CMK (cell line): ENCODE measurements around the gene SORCS1.

ENCODE experiments used
- DNase-seq: peaks from one replicate; pipeline ENCODE4 v3.0.0-alpha.2; 2010; ENCODE audit warnings: low read depth

SORCS1 gene

DNA sequence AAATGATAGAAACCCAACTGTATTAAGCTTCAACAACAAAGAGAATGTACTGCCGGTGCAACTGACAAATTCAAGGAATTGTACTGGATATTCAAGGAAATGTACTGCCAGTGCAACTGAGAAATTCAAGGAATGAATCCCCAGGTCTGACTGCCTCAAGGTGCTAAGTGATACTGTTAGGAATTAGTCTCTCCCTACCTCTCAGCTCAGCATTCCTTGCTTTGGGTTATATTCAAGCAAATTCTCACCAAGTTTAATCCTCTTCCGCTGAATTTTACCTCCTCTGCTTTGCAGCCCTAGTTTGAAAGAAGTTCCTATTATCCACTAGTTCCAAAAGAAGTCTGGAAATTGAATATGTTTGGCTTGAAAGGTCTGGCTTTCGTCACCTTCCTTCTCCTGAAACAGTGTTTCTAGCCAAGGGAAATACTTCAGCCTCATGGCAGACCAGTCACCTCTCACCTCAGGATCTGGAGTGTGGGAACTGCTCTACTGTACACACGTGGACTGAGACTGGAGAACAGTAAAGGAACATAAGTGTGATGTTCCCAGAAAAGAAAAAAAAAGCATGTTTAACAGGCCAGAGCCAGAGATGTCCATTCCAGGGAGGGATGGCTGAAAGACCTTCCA lies 60.4 kb downstream of the SORCS1 start:
- no peak for DNase-seq

DNA sequence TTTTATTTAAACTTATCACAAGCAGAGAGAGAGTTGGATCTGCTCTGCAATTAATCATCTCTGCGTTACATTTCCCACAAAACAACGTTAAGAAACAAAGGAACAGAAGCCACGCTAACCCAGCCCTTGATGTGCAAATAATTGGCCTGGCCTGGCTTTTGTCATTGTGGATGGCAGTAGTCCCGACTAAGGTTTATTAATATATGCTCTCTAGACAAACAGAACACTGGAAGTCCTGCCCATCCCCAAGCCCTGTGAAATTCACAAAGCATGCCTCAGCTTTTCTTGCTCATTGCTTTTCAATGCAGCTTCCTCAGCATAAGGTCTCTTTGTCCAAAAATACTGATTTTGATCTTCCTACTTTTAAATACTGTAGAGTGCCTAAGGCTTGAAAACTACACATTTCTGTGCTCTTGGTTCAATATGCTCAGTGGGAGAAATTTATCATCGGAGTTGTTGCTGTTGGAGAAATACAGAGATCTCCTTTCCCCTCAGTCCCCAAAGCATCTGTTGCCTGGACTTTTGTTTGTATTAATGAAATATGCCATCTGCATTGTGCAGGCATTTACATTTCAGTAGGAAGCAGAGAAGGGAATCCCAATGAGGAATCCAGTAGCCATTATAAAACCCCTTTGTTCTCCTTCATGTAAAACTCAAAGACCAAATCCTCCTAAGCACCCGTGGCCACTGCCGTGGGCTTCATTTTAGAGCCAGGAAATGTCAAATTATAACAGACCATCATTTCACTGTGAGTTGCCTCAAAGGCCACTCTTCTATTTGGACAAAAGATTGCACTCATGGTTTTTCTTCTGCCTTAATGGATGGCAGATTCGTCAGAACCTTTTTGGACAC lies 61.1 kb downstream of the SORCS1 start:
- DNase-seq: no peak

DNA sequence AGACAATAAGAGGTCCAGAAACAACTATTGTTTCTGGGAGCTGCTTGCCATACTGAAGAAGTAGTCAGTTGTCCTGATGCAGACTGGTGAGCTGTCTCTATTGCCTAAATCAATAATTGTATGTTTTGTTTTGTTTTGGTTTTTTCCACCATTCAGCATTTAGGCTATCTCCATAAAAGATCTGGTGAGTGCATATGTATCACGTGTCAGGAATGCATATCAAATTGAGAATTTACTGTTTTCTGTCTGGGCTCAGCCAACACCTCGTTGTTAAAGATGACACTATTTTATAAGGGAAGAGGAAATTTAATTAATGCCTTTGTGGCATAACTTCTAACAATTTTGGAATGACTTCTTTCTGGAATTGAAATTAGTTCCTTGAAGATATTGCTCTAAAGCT lies 66.2 kb downstream of the SORCS1 start:
- no peak for DNase-seq

DNA sequence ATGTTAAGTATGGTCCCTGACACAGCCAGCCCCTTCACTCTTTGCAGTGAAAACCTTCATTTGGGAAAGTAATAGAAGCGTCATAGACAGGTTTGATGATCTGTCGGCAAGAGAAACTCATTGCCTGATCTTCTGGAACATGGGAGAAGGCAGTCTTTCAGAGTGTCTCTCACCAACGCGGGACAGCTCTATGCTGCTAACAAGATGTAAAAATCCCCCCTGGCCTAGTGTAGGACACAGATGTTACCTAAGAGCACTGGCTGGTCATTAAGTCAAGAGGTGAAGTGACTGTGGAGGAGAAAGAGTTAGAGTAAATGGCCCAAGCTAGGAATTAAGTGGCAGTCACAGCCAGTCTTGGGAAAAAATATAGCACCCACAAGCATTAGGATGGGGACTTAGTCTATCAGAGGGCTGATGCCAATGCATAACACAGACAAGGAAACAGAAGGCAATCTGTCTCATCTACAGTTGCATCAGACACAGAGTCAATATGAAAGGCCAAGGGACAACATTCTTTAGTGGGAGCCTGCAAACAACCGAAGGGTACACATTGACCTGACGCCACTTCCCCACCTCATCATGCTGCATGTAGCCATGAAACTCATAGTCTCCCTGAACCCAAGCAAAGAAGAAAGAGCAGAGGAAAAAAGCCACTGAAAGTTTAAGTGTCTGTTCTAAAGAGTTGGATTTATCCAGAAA lies 69.5 kb downstream of the SORCS1 start:
- no peak for DNase-seq

DNA sequence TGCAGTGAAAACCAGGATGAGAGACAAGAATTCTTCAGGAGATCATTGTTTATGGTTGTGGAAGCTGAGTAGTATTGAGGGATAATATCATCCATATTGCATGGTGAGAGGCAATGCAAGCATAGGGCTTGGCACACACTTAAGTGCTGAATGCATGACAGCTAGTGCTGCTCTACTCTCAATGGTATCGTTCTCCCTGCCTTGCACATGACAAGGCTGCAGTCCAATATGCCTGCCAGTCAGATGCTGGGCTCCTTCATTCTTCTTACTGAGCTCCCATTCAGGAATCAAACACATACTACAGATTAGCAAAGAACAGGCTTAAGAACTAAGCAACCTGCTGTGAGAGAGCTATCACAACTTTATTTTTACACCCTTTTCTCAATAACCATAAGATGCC lies 72.2 kb downstream of the SORCS1 start:
- DNase-seq: no peak

DNA sequence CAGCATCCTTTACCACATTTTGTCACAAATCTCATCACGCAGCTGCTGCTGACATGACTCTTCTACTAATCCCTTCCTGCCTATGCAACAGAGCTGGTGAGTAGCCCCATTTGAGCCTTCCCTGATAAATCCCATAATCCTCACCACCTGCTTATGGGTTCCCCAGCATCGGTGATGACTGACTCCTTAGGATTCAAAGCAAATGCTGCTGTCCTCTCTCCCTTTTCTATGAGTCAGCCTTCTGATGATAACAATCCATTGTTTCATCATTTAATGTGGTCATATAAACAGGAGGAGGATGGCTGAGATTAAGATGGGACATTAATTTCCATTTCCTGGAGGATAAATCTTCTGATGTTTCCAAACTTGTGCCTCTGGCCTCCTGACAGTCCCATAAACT lies 73.4 kb downstream of the SORCS1 start:
- no peak for DNase-seq

DNA sequence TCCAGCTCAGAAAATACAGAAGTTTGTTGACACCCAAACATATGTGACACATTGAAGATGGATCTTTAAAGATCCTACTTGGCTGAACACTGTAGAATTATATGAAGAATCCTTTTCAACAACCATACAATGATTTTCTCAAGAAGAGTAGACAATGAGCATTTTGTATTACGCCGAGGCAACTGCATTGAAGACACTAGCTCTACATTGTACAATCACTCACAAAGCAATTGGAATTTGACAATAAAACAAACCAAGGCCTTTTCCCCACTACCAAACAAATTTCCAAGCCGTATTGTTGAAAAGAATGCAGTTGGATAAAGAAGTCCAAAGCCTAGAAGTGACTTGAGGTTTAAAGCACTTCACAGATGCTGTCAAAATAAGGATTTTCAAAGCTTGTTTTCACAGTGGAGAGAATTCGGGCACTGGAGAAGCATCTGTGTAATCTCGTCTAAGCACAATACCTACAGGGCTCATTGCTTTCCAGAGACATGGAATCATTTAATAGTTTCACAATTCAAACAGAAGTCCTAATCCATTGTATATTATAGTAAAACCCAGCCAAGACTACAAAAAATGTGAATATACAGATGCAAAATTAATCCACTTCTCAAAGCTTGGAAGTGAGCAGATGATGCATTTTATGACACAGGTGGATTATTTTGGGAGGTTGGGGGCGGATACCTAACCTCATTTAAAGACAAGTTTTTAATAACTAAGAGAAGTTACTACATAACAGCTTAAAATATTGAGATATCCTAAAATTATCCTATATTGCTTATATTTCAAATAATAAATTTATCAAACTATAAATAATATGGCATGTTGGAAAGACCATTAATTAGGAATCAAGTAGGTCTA lies 78.6 kb downstream of the SORCS1 start:
- no peak for DNase-seq

DNA sequence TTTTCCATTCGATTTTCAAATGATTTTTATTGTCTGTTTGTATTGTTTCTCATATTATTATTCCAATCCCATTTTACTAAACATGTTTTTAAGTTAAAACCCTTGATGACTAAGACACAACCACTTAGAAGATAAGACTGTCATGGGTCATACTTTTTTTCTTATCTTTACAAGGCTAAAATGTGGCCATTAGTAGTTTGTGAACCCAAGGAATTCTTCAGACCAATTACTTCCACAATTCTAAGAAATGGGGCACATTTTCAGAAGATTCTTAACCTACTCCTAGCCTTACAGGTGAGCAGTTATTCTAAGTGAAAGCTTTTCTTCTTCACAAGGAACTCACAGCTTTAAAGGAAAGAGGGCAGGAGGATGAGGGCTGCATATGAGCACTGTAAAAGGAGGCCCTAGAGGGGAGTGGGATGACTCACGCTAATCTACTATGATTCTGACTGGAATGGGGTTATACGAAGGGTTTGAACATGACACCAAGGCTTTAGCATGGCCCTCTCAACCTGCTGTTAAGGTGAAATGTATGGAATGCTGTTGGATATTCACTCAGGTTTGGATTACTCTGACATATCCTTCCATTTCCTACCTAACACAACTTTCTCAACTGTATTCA lies 81.0 kb downstream of the SORCS1 start:
- no peak for DNase-seq

DNA sequence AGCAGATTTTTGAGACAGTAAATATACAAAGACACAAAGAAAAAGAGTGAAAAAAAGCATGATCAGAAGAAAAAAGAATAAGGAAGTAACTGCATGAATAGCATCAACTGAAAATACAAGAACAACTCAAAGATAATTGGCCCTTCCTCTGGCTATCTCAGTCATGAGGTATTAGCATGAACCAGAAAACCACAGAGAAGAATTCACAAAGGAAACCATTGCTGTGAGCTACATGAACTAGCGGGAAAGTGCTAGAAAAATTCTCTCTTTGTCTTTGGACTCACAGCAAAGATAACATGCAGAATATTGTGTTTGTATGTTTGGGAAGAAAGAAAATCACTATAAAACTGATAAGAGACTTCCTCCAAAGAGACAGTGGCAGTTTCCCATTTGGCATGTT lies 82.9 kb downstream of the SORCS1 start:
- DNase-seq: no peak

DNA sequence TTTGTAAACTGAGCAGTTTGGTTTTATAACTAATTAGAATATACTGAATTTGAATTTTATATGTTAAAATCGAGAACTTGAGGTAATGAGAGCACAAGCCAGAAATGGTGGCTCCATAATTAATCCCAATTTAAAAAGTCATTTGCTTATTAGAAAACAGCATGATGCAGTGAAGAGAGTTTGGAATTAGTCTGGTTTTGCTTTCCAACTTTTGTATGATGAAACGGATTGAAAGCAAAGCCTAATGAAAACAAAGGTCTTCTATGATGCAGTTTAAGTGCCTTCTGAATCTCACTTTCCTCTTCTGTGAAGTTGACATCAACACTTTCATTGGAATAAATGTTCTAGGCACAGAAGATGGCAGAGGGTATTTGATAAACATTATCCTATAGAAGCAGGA lies 89.4 kb downstream of the SORCS1 start:
- DNase-seq: no peak

DNA sequence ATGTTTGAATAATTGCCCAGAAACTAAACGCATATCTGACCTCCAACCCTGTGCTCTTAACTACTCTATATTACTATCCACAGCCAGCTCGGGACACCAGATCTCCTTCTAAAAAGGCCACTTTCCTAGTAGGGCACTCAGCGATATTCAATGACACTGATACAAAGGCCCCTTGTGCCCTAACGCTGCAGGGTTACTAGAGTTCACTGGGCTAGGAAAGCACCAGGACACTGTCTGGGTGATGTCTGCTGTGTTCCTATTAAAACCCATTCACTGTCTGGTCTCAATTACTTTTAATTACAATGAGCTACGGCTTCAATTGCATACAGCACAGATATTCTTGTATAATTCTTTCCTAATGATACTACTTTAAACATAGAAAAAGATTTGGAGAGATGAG lies 91.7 kb downstream of the SORCS1 start:
- no peak for DNase-seq

DNA sequence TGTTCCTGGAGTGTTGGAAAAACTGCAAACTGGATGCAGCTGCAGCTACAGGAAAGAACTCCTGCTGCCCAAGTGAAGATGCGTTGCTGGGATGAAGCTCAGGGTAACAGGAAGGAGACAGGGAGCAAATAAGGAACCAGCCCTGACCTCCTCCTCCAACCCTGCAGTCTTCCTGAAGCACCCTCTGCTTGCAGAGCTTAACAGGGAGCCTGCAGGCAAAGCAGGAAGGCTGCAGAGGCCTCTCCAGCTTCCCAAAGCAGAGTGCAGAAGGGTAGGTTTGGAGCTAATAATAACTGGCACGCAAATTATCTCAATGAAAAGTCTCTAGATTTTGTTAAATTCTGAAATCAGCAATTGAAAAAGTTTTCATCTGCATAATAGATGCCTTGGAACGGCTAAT lies 92.5 kb downstream of the SORCS1 start:
- no peak for DNase-seq

DNA sequence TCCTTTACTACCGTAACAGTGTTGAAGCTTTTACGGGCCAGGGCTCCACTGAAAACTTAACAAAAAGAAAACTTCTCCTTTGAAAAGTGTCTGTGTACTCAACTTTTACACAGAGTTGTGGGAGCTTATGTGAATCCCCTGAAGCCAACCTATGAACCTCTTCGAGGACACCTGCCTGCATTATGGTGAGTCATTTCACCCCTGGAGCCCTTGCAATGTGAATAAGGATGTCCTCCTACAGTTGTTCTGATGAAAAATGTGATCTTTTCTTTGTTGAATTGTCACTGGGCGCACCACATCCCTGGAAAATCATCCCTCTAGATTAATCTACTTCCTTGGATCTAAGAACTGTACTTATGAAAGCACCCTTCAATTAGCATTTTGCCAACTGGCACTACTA lies 93.2 kb downstream of the SORCS1 start:
- DNase-seq: no peak

DNA sequence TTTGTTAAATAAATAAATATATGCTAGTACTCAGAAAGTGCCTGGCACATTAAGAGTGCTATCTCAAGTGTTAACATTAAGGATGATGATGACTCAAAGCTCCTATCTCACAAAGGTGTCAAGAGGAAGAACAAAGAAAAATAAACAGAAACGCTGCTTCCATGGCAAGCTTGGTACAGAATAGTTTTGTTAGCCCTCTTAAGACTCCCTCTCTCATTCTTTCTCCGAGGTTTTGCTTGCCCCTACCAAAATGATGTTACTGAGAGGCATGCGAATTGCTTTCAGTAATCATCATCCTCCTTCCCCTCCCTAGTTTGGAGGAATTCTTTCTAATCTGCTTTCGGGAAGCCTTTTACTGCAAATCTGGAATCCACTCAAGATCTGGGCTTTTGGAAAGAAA lies 96.7 kb downstream of the SORCS1 start:
- DNase-seq: no peak

DNA sequence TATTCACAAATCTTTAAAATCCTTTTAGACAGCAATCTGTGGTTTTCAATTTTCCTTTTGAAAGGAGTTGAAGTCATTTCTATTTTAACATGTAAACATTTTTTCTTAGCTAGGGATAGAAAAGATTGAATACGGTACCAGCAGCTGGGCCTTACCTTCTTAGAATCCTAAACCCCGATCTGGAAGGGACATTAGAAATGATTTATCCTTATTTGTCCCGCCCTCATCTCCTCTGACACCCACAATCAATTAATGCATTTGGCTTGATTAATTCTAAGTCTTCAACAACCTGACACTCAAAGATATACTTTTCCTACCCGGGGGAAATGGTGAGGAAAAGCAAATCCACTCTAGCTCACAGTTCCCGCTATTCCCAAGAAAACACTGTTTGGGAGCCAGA lies 100.4 kb downstream of the SORCS1 start:
- no peak for DNase-seq

DNA sequence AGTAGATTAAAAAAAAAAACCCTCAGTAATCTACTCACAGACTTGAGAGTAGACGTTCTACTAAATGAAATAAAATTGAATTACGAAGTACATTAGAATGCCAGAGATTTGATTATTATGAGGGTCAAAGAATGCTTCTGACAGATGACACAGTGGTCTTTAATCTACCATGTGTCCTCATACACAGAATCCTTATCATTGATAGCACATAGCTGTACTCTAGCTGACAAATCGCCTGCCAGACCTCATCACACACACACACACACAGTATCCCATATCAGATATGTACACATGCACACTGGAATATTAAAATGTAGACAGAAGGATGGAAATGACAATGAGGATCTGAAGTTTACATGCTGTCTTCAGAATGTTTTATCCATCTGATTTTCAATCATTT lies 104.6 kb downstream of the SORCS1 start:
- no peak for DNase-seq

DNA sequence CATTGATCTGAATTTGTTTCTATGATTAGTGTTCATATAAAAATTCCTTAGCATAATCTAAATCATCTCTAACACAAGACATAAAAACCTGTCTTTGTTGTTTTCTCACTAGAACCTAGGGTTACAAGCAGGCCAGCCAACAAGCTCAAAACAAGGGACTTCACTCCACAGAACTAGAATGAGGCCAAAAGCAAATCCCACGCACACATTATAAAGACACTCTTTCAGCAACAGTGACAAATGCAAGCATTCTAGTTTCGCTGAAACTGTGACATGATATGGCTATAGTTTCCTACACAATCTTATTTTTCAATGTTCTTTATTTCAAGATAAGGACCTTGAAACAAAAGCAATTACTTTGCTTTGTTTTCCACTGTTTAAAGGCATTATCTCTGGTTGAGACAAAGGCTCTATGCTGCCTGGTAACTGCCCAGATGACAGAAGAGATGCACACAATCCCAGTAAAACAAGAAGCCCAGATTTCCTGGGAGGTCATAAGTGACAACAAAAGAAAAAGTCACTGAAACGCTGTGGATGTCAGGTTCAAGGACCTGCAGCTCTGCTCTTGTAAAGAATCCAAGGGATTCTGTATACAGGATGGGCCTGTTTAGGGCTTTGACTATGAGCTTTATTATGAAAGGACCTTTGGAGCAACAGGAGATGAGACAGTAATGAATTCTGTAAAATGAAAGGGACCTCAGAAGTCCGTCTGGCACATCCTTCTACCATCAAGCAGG lies 105.3 kb downstream of the SORCS1 start:
- no peak for DNase-seq

DNA sequence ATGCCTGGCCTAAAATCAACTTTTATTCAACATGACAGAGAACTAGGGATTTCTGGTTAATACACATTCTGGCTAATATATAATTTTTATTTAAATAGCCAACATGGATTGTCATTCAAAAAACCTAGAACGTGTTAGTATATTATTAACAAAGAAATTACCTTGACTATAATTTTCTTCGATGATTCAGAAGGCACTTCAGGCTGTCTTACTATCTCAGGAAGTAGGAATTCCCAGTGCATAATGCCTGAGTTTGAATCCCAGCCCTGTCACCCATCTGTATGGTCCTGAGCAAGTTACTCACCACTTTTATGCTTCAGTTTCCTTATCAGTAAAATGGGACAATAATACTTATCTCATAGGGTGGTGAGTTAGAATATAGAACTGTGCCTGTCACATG lies 106.2 kb downstream of the SORCS1 start:
- DNase-seq: no peak

DNA sequence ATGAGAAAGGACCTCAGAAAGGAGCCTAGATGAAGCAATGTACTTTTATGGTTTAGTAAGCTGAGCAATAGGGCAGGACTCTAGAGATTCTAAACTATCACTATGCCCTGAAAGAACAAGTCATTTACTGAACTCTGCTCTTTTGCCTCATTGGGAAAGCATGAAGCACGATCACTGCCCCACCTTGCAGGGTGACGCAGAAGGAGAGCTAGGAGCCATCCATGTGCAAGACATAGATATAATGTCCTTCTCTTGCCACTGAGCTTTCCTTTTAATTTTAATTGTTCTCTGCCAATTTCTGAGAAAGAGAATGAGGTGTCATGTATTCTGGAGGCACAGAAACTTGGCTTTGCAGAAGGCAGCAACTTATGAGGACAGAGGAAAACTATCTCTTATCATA lies 108.3 kb downstream of the SORCS1 start:
- DNase-seq: no peak

DNA sequence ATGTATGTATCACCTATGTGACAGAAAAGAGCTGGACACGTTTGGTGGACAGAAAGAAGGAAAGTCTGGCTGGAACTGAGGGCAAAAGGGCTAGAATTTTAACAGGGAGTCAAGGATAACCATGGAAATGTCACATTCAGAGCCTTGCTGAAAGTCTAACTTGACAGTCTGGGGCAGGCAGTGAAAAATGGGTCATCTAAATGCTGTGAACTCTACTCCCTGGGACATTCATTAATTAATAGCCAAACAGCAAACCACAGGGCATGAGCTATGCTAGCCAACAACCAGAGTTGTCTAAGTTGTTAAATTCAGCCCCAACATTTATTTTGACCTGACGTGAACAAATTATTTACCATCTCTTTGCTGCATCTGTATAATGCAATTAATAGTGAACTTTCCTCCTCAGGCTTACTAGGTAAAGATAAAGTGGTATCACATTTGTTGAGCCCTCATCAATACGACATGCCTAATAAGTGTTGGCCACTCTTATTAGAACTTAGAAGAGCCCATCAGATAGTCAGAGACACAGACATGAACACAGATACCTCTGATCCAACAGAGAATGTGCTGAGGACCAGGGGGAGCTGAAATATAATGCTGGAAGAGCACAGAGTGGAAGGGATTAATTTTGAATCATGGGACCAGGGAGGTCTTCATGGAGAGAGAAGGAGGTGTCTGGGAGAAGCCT lies 109.9 kb downstream of the SORCS1 start:
- DNase-seq: no peak

DNA sequence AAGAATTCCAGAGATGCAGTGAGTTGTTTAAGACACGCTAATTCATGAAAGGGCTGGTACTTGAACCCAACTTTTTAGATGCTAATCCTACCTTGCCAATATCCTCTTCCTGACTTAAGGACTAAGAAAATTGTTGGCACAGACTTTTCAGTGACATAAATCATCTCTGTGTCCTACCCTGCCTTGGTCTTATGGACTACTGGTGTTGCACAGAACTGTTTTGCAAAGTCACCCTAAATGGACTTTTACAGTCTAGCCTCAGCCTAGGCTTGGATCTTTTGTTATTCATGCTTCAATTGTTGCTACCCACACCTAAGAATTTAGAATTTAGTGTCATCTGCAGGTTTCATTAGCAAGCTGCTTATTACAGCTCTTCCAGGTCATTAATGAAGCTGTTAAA lies 112.7 kb downstream of the SORCS1 start:
- DNase-seq: no peak
